ENCODE data around the gene NFATC2. TPM values are rescaled to one million over a fixed set of nuclear protein-coding genes. Genes with fewer than 3 reads are reported as not detected.
"Not testable (repeated sequence)": the region's sequence is repeated elsewhere in the genome, so short reads cannot be mapped to it uniquely, and the experiment has no call there.

The NFATC2 gene
- polyA plus RNA-seq, 1 donor: 22.3 TPM

- Histone ChIP-seq H3K4me3 (ENCODE audit: low read length) (no peak overlapping the region), H3K4me1 (ENCODE audit: control insufficient read depth, insufficient read depth, low read length) (no peaks in the 10 kb centered on the region), H3K27me3 (ENCODE audit: control insufficient read depth, insufficient read depth, low read length) (no peaks in the 10 kb centered on the region), H3K9me3 (ENCODE audit: control insufficient read depth, low read depth, low read length) (no peaks in the 10 kb centered on the region), H3K36me3 (ENCODE audit: control insufficient read depth, insufficient read depth, low read length) (peaks cover 28% of the 10 kb centered on the region), H3K27ac (ENCODE audit: low read length) (no peak overlapping the region)
- WGBS (ENCODE audit: insufficient coverage, low lambda C conversion rate): 100% methylated on average over 2 of the region's 14 CpGs
- DNase-seq: no peak
Observed at GRCh38 chr20:51480507-51481270, 61.8 kb downstream of the NFATC2 start.

GRCh38 chr20:51476106-51476505, 66.4 kb downstream of the NFATC2 start:
- H3K36me3 ChIP-seq (ENCODE audit: control insufficient read depth, insufficient read depth, low read length): peaks cover 33% of the 10 kb centered on the region
- no CpG with 5 or more reads among the region's 1 CpG for WGBS (ENCODE audit: insufficient coverage, low lambda C conversion rate)
- not testable (repeated sequence) for H3K4me1 ChIP-seq (ENCODE audit: control insufficient read depth, insufficient read depth, low read length); DNase-seq; H3K27ac ChIP-seq (ENCODE audit: low read length); H3K27me3 ChIP-seq (ENCODE audit: control insufficient read depth, insufficient read depth, low read length); H3K4me3 ChIP-seq (ENCODE audit: low read length); H3K9me3 ChIP-seq (ENCODE audit: control insufficient read depth, low read depth, low read length)

GRCh38 chr20:51473771-51474170, 68.7 kb downstream of the NFATC2 start:
- no peak for DNase-seq
- Histone ChIP-seq H3K4me3 (ENCODE audit: low read length) (no peak overlapping the region), H3K27me3 (ENCODE audit: control insufficient read depth, insufficient read depth, low read length) (no peaks in the 10 kb centered on the region), H3K36me3 (ENCODE audit: control insufficient read depth, insufficient read depth, low read length) (peaks cover 41% of the 10 kb centered on the region), H3K27ac (ENCODE audit: low read length) (no peak overlapping the region), H3K4me1 (ENCODE audit: control insufficient read depth, insufficient read depth, low read length) (no peaks in the 10 kb centered on the region), H3K9me3 (ENCODE audit: control insufficient read depth, low read depth, low read length) (no peaks in the 10 kb centered on the region)
- no CpG with 5 or more reads among the region's 19 CpGs for WGBS (ENCODE audit: insufficient coverage, low lambda C conversion rate)

GRCh38 chr20:51473256-51473655, 69.3 kb downstream of the NFATC2 start:
- Histone ChIP-seq H3K36me3 (ENCODE audit: control insufficient read depth, insufficient read depth, low read length) (peaks cover 43% of the 10 kb centered on the region), H3K27me3 (ENCODE audit: control insufficient read depth, insufficient read depth, low read length) (no peaks in the 10 kb centered on the region), H3K4me1 (ENCODE audit: control insufficient read depth, insufficient read depth, low read length) (no peaks in the 10 kb centered on the region), H3K27ac (ENCODE audit: low read length) (no peak overlapping the region), H3K9me3 (ENCODE audit: control insufficient read depth, low read depth, low read length) (no peaks in the 10 kb centered on the region), H3K4me3 (ENCODE audit: low read length) (no peak overlapping the region)
- DNase-seq: no peak
- no CpG with 5 or more reads among the region's 4 CpGs for WGBS (ENCODE audit: insufficient coverage, low lambda C conversion rate)

DNA sequence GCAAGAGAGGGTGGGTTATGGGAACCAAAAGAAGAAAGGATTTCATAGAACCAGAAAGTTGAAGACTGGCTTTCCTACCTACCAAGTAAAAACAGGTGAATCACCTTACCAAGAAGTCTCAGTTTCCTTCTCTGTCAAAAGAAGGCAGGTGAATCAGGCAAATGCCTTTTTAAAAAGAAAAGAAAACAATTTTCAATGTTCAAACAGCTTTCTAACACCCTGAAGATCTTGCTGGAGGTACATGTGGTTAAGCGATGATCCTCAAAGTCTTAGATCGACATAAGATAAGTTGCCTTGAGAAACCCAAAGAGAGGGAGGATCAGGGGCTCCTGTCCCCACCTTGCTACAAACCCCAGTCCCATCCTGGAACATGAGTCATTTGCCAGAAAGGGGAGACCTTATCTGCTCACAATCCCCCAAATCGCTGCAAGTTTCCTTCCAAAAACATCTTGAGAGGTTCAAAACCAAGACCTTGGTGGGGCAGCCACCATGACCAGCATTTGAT, 71.6 kb downstream of the NFATC2 start:
- no peak overlapping the region for H3K27ac ChIP-seq (ENCODE audit: low read length)
- peaks cover 48% of the 10 kb centered on the region for H3K36me3 ChIP-seq (ENCODE audit: control insufficient read depth, insufficient read depth, low read length)
- H3K27me3 ChIP-seq (ENCODE audit: control insufficient read depth, insufficient read depth, low read length): no peaks in the 10 kb centered on the region
- DNase-seq: no peak
- H3K9me3 ChIP-seq (ENCODE audit: control insufficient read depth, low read depth, low read length): no peaks in the 10 kb centered on the region
- no peaks in the 10 kb centered on the region for H3K4me1 ChIP-seq (ENCODE audit: control insufficient read depth, insufficient read depth, low read length)
- WGBS (ENCODE audit: insufficient coverage, low lambda C conversion rate): 100% methylated on average over 1 of the region's 3 CpGs
- no peak overlapping the region for H3K4me3 ChIP-seq (ENCODE audit: low read length)

DNA sequence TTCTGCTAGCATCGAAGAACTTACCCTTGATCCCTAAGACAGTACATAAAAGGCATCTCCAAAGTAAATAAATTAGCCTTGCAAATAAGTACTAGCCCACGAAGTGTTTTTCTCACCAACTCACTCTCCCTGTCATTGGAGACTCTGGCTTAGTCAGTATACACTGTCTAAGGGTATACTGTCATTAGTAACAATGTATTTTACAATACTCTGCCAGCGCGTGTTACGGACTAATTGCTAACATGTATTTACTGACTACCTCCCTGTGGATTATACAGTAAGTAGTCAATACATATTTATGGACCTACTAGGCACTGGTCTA, 72.1 kb downstream of the NFATC2 start:
- no peak overlapping the region for H3K4me3 ChIP-seq (ENCODE audit: low read length)
- 100% methylated on average over 3 of the region's 5 CpGs for WGBS (ENCODE audit: insufficient coverage, low lambda C conversion rate)

GRCh38 chr20:51469578-51470498, 72.7 kb downstream of the NFATC2 start:
- Histone ChIP-seq H3K9me3 (ENCODE audit: control insufficient read depth, low read depth, low read length) (no peaks in the 10 kb centered on the region), H3K27me3 (ENCODE audit: control insufficient read depth, insufficient read depth, low read length) (no peaks in the 10 kb centered on the region), H3K4me1 (ENCODE audit: control insufficient read depth, insufficient read depth, low read length) (no peaks in the 10 kb centered on the region), H3K27ac (ENCODE audit: low read length) (no peak overlapping the region), H3K4me3 (ENCODE audit: low read length) (no peak overlapping the region), H3K36me3 (ENCODE audit: control insufficient read depth, insufficient read depth, low read length) (peaks cover 44% of the 10 kb centered on the region)
- DNase-seq: no peak
- WGBS (ENCODE audit: insufficient coverage, low lambda C conversion rate): no CpG with 5 or more reads among the region's 11 CpGs

More for the DNA sequence above, 72.1 kb downstream of the NFATC2 start:
- no peak overlapping the region for H3K27ac ChIP-seq (ENCODE audit: low read length)
- DNase-seq: no peak
- no peaks in the 10 kb centered on the region for H3K9me3 ChIP-seq (ENCODE audit: control insufficient read depth, low read depth, low read length)
- peaks cover 48% of the 10 kb centered on the region for H3K36me3 ChIP-seq (ENCODE audit: control insufficient read depth, insufficient read depth, low read length)
- no peaks in the 10 kb centered on the region for H3K27me3 ChIP-seq (ENCODE audit: control insufficient read depth, insufficient read depth, low read length)
- no peaks in the 10 kb centered on the region for H3K4me1 ChIP-seq (ENCODE audit: control insufficient read depth, insufficient read depth, low read length)

DNA sequence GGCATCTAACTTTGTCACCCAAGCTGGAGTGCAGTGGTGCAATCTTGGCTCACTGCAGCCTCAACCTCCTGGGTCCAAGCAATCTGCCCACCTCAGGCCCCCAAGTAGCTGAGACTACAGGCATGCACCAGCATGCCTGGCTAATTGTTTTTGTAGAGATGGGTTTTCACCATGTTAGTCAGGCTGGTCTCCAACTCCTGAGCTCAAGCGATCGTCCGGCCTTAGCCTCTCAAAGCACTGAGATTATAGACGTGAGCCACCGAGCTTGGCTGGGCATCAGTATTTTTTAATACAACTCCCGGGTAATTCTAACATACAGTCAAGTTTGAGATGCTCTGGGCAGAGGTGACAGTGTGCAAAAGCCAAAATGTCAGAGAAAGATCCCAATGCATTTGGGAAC, 73.5 kb downstream of the NFATC2 start:
- Histone ChIP-seq H3K9me3 (ENCODE audit: control insufficient read depth, low read depth, low read length) (no peaks in the 10 kb centered on the region), H3K36me3 (ENCODE audit: control insufficient read depth, insufficient read depth, low read length) (peaks cover 45% of the 10 kb centered on the region), H3K4me3 (ENCODE audit: low read length) (no peak overlapping the region), H3K27ac (ENCODE audit: low read length) (no peak overlapping the region), H3K27me3 (ENCODE audit: control insufficient read depth, insufficient read depth, low read length) (no peaks in the 10 kb centered on the region), H3K4me1 (ENCODE audit: control insufficient read depth, insufficient read depth, low read length) (no peaks in the 10 kb centered on the region)
- no CpG with 5 or more reads among the region's 6 CpGs for WGBS (ENCODE audit: insufficient coverage, low lambda C conversion rate)
- DNase-seq: no peak

DNA sequence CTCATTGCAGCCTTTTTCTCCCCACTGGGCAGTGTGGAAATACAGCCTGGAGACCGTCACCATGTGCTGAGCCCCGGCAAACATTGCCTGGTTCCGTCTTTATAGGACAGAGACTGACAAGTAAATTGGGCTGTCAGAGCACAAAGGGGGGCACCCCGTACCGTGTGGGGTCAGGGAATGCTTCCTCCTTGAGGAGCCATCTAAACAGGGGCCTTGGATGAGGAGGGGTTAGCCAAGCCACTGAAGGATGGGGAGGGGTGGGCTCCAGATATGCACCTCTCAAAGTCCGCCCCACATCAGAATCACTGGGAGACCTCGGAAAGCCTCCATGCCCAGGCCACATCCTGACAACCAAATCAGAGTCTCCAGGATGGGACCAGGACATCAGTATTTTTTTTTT, 73.9 kb downstream of the NFATC2 start:
- no peak for DNase-seq
- Histone ChIP-seq H3K4me1 (ENCODE audit: control insufficient read depth, insufficient read depth, low read length) (no peaks in the 10 kb centered on the region), H3K27ac (ENCODE audit: low read length) (no peak overlapping the region), H3K9me3 (ENCODE audit: control insufficient read depth, low read depth, low read length) (no peaks in the 10 kb centered on the region), H3K27me3 (ENCODE audit: control insufficient read depth, insufficient read depth, low read length) (no peaks in the 10 kb centered on the region), H3K4me3 (ENCODE audit: low read length) (no peak overlapping the region), H3K36me3 (ENCODE audit: control insufficient read depth, insufficient read depth, low read length) (peaks cover 49% of the 10 kb centered on the region)
- no CpG with 5 or more reads among the region's 7 CpGs for WGBS (ENCODE audit: insufficient coverage, low lambda C conversion rate)

DNA sequence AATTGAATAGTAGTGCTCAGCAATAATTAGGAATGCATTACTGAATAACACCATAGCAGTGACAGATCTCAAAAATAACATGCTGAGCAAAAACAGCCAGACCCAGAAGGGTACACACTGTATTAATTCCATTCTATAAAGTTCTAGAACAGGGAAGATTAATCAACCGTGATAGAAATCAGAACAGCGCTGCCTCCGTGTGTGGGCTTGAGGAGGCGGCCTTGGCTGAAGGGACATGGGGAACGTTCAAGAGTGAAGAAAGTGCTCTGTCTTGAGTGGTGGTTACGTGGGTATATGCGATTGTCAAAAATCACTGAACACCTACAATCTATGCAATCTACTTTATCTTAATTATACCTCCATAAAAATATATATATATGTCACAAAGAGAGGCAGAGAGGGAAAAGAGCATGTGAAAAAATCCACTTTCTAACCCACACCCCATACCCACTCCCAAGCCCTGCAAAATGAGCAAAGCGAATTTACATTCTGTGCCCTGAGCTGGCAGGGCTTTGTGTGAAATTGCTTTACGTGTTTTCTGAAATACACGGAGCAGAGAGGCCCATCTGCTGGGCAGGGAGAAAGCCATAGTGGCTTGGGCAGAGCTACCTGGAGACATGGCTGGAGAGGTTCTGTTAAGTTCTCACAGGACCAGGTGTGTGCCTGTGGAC, 74.4 kb downstream of the NFATC2 start:
- H3K27ac ChIP-seq (ENCODE audit: low read length): no peak overlapping the region
- H3K27me3 ChIP-seq (ENCODE audit: control insufficient read depth, insufficient read depth, low read length): no peaks in the 10 kb centered on the region
- no CpG with 5 or more reads among the region's 10 CpGs for WGBS (ENCODE audit: insufficient coverage, low lambda C conversion rate)
- no peaks in the 10 kb centered on the region for H3K9me3 ChIP-seq (ENCODE audit: control insufficient read depth, low read depth, low read length)
- no peaks in the 10 kb centered on the region for H3K4me1 ChIP-seq (ENCODE audit: control insufficient read depth, insufficient read depth, low read length)
- no peak overlapping the region for H3K4me3 ChIP-seq (ENCODE audit: low read length)
- no peak for DNase-seq
- H3K36me3 ChIP-seq (ENCODE audit: control insufficient read depth, insufficient read depth, low read length): peaks cover 53% of the 10 kb centered on the region

Measured in large intestine (tissue), 3 donors.